Glomerular visceral epithelial cell (primary cell): ENCODE results near the gene STX19.
"Not testable (repeated sequence)": the region's sequence is repeated elsewhere in the genome, so short reads cannot be mapped to it uniquely, and the experiment has no call there.

Experiments used
- DNase-seq: peaks from one replicate; pipeline ENCODE4 v3.0.0-alpha.2; 2016; ENCODE audit errors: extremely low spot score

STX19 gene

DNA sequence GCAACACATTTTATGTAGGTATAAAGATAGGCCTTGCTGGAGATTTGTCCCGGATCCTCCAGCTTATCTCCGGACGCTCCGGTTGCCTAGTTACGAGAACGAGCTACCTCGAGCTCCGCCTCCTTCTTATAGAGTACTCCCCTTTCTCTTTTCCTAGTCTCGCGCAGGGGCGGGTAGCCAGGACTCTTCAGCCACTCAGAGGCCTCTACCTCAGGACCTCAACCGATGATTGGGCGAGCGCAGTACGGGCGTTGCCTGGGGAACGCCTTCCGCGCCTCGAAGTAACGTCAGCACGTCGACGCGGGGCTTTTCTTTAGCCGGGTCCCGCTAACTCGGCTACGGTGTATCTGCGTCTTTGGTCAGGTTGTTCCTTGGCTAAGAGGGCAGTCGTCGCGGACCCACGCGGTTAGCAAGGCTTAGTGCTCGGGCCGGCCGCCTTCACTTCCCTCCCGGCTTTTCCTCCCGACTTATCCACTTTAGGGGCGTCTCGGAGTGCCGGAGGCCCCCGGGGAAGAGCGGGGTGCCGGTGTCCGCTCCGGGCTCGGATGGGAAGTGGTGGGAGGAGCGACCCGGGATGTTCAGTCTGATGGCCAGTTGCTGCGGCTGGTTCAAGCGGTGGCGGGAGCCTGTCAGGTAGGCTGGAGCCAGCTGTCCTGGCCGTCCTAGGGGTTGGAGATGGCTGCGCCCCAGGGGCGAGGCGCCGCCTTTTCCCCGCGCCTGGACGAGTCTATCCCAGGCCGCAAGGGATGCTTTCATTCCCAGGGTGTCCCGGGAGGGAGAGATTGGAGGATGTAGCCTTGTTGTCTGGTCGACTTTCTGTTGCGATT lies 48.3 kb downstream of the STX19 start, which contains the start of gene ARL13B:
Gene ARL13B (plus strand): TSS at position 306 of the 827 bp plus-strand sequence. CDS start 269 bp downstream, at position 575.
- DNase-seq: peak; percentile 98

DNA sequence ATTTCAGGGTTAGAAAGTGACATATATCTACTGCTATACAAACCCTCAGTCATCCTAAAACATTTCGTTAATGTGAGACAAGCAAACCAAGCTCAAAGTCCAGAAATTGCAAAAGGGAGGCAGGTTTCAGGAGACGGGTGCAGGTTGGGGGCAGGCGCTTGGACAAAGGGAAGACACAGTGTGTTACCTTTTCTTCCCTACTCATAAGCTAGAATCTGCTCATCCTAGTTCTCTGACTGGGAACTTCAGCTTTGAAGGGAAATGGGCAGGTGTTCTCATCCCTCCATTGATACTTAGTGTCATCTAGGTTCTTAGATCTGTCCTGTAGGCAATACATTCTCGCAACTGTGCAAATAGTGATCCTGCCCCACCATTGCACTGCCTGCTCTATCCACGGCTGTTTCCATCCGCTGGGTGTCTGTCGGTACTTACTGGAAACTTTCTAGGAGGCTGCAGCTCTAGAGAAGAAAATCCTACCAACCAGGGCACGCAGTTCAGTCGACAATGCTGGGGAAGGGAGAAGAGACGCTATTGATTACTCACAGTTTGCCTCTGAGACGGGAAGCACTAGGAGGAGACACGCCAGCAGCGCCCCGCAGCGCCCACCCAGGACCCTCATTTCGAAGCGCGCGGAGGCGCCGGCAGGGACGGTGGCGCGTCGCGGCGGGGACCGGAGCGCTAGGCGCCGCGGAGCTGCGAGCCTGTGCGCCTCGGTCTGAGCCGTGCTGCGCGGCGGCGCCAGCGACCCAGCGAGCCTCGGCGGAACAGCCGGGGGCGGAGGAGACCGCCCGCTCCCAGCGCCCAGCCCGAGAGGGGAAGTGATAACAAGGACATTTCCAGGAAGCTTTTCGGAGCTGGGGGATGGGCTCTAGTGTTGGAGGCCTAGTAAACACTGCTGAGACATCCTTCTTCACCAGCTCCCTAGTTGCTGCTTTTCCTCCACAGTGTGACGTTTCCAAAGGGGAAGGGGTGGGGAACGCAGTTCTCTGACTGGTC lies 55.0 kb downstream of the STX19 start, which contains the start of gene PROS1:
Gene PROS1 (minus strand): TSS at position 766 of the 996 bp plus-strand sequence. CDS start 147 bp downstream, at position 619.
- peak; percentile 69 for DNase-seq

DNA sequence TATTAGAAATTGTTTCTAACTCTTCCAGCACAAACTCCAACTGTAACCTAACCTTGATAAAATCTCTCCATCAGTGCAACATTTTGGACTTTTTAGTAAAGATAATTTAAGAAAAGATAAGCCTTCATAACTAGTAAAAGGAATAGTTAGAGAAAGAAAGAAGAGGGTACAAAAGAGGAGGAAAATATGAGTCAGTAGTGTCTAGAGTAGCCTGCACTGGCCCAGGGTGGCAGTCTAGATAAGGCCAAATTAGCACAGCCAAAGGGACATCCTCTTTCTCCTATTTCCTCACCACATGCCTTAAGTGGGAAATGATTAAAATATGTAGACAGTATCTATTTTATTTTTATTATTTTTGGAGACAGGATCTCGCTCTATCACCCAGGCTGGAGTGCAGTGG lies 58.4 kb downstream of the STX19 start:
- DNase-seq: no peak

DNA sequence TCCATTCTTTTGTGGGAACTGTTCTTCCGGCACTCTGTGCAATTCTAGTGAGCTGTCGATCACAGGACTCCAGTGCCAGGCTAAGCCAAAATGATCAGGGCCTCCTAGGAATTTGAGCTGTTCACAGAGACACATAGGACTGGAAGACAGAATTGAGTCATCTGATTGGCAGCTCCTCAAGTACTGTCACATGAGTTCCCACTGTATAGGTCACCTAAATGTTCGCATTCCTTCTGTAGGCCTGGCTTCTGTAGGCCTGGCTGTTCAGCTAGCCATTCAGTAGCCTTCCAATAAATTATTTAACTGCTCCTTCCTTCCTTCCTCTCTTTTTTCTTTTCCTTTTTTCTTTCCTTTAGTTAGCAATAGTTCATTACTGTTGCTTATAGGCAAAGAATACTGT lies 59.0 kb downstream of the STX19 start:
- peak; percentile 54 for DNase-seq

DNA sequence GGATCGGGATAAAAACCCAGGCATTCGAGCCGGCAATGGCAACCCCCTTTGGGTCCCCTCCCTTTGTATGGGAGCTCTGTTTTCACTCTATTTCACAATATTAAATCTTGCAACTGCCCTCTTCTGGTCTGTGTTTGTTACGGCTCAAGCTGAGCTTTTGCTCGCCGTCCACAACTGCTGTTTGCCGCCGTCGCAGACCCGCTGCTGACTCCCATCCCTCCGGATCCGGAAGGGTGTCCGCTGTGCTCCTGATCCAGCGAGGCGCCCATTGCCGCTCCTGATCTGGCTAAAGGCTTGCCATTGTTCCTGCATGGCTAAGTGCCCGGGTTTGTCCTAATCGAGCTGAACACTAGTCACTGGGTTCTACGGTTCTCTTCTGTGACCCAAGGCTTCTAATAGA lies 63.3 kb downstream of the STX19 start:
- not testable (repeated sequence) for DNase-seq
